ENCODE measurements around the gene RNF20. TPM values are rescaled to one million over a fixed set of nuclear protein-coding genes. Genes with fewer than 3 reads are reported as not detected.

RNF20 gene
- total and polyA plus RNA-seq, 2 of the 4 experiments (the other 2 are of a cell fraction) = 13.7 to 21.3 TPM

GRCh38 chr9:101571114-101571513 is 37.5 kb downstream of the RNF20 start:
- dilution Hi-C loops (cut with HindIII; ENCODE audit: low sequenced_read_pairs, unreplicated experiment) = no loop called here
- intact Hi-C loops (cut with micrococcal nuclease) = no loop called here
- ATAC-seq (ENCODE audit: low read depth) = no peak

More at GRCh38 chr9:101571114-101571513, 37.5 kb downstream of the RNF20 start:
- no peak overlapping the region for H3K4me3 ChIP-seq (ENCODE audit: insufficient read depth, low read depth, low read length)
- 0 out of 2 replicates have a peak, but pooled peaks cover 3% of the 10 kb centered on the region for H3K36me3 ChIP-seq (ENCODE audit: control insufficient read depth, insufficient read depth, low read length)
- no peaks in the 10 kb centered on the region for H4K20me1 ChIP-seq (ENCODE audit: insufficient read depth, low read length)
- H3K56ac ChIP-seq (ENCODE audit: extremely low read depth, insufficient read depth, low read length) = no peak overlapping the region
- H3K14ac ChIP-seq (replicated peaks; ENCODE audit: low read depth, low read length) = no peak overlapping the region
- no peak overlapping the region for H4K91ac ChIP-seq (ENCODE audit: insufficient read depth, low read depth, low read length)
- no peak for DNase-seq
- no peak overlapping the region for H3K27ac ChIP-seq (ENCODE audit: insufficient read depth, low read length)
- BruUV-seq (replicated peaks) = no TSS peak
- no peak overlapping the region for H2BK5ac ChIP-seq (ENCODE audit: low read depth, low read length, poor library complexity, severe bottlenecking)
- H3K9me1 ChIP-seq (ENCODE audit: insufficient read depth, low read length) = no peaks in the 10 kb centered on the region
- H2AK5ac ChIP-seq (ENCODE audit: low read depth, low read length) = no peak overlapping the region
- no peak overlapping the region for H2AK9ac ChIP-seq (replicated peaks; ENCODE audit: low read depth, low read length, poor library complexity)
- TF ChIP-seq SMC3 (IDR thresholded peaks at IDR 0.05; ENCODE audit: low read depth, low read length) = no peak
- TF ChIP-seq BHLHE40 (IDR thresholded peaks at IDR 0.05; ENCODE audit: low read depth, low read length) = no peak
- no peak for TF ChIP-seq MXI1 (IDR thresholded peaks at IDR 0.05; ENCODE audit: borderline replicate concordance, low read depth, low read length)
- TF ChIP-seq NFE2L2 (IDR thresholded peaks at IDR 0.05; ENCODE audit: low read depth, low read length) = no peak
- H2AFZ ChIP-seq (replicated peaks; ENCODE audit: low read length, poor library complexity) = no peak overlapping the region
- ChIA-PET POLR2A (ENCODE audit: unreplicated experiment) (no interaction called here), CTCF (no interaction called here)
- in situ Hi-C loops (cut with MboI; ENCODE audit: low sequenced_read_pairs) = no loop called here
- no peaks in the 10 kb centered on the region for H3K4me1 ChIP-seq (ENCODE audit: control insufficient read depth, insufficient read depth, low read length)
- no peaks in the 10 kb centered on the region for H3K79me1 ChIP-seq (ENCODE audit: low read depth in 1 of 2, low read length in 2 of 2)
- no peak overlapping the region for H2BK15ac ChIP-seq (ENCODE audit: low read depth, low read length)
- no CpG with 5 or more reads among the region's 1 CpG for WGBS, 2 experiments (ENCODE audit: extremely low coverage in 2 of 2, insufficient read length in 1 of 2)
- no peak overlapping the region for H3K4ac ChIP-seq (ENCODE audit: low read depth, low read length)
- H3K18ac ChIP-seq (ENCODE audit: low read depth, low read length) = no peak overlapping the region
- no peak overlapping the region for H2BK120ac ChIP-seq (ENCODE audit: low read depth, low read length)
- no peaks in the 10 kb centered on the region for H3K9me3 ChIP-seq (ENCODE audit: control insufficient read depth, insufficient read depth, low read length)
- H3K9ac ChIP-seq (ENCODE audit: low read depth, low read length) = no peak overlapping the region
- no peak overlapping the region for H4K8ac ChIP-seq (ENCODE audit: low read depth in 2 of 2, low read length in 2 of 2)
- H2BK20ac ChIP-seq (ENCODE audit: low read depth, low read length) = no peak overlapping the region
- no peak overlapping the region for H3K23ac ChIP-seq (ENCODE audit: low read depth, low read length)
- no peaks in the 10 kb centered on the region for H3K27me3 ChIP-seq (ENCODE audit: control insufficient read depth, insufficient read depth, low read length)
- H3K4me2 ChIP-seq (ENCODE audit: low read depth, low read length) = no peak overlapping the region
- no peak overlapping the region for H4K5ac ChIP-seq (ENCODE audit: low read depth, low read length)

Measured in IMR-90 (cell line).